GM18526 (cell line): ENCODE data around the gene GPR146.

Source experiments
- POLR2A ChIP-seq: IDR thresholded peaks from 3 replicates; pipeline ENCODE4 v1.6.1; 2011; ENCODE audit not compliant: insufficient read length; ENCODE audit errors: extremely low read depth

The GPR146 gene

DNA sequence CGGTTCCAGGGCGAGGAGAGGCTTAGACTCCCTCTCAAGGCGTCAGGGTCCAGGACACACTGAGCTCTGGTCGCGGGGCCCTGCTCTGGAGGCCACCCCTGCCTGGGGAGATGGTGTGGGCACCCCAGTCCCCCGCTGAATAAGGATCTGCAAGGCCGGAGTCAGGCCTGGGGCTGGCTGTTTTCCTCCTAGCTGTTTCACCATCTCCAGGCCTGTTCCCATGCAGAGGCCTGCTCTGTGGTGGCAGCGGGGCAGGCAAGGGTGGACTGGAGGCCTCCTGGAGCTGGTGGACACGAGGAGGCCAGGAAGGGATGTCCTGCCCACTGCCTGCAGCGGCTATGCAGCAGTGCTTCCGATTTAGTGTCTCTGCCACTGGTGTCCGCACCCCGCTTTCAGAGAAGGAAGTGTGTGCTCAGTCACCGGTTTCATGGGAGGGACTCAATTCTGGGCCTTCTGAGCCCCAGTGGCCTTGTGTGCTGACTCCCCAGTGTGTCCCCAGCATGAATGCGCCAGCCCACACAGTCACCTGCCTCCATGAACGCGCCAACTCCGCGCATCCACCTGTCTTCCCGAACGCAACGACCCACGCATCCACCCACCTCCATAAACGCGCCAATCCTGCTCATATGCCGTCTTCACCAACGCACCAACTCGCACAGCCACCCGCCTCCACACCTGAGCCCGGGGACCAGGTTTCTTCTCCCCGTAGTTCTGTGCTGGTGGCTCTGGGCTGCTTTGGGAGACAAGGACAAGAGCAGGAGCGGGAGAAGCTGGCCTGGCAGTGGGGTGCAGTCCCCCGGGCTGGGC is 14.5 kb upstream of the GPR146 start:
- TF ChIP-seq POLR2A, result no peak

DNA sequence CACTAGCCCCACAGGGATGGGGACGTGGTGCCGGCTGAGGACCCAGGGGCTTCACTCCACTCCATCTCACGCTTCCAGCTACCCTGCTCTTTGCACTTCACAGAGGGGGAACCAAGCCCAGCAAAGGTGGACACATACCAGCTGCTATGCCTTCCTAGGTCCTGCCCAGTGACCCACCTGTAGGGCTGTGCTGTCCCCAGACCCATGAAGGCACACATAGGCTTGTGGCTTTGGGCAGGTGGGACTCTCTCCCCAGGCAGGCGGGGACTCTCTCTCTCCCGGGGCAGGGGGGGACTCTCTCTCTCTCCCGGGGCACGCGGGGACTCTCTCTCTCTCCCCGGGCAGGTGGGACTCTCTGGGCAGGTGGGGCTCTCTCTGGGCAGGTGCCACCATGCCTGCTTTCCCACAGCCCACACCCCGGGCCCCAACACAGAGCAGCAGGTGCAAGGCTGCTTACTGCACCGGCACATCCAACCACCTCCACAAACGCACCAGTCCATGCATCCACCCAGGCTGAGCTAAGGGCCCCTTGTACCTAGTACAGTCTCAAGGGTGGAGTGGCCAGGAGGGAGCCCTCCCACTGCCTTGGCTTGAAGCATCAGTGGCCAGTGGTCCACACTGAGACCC is 13.8 kb upstream of the GPR146 start:
- TF ChIP-seq POLR2A, result no peak

DNA sequence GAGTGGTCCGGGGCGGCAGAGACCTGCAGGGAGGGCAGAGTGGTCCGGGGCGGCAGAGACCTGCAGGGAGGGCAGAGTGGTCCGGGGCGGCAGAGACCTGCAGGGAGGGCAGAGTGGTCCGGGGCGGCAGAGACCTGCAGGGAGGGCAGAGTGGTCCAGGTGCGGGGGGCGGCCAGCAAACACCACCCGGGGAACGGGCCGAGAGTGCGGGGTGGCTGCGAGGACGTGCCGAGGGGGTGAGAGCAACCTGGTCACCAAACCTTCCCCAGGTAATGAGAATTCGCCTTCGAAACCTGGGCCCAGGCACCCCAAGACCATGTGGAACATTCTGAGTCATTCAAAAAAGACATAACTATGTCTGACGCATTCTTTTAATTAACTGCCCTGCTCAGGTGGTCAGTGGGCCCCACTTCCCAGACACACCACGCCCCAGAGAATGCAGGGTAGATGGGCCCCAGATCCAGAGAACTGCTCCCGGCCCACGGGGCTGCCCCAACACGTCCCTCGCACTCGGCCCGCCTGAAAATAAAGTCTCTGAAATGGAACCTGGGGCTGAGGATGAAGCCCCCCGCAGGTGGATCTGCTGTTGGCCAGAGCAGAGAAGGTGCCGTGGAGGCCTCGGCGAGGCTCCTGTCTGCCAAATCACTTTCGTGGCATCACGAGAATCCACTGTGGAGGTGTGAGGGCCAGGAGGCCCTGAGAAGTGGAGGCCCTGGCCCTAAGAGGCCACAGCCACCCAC is 12.5 kb upstream of the GPR146 start:
- TF ChIP-seq POLR2A, result no peak

DNA sequence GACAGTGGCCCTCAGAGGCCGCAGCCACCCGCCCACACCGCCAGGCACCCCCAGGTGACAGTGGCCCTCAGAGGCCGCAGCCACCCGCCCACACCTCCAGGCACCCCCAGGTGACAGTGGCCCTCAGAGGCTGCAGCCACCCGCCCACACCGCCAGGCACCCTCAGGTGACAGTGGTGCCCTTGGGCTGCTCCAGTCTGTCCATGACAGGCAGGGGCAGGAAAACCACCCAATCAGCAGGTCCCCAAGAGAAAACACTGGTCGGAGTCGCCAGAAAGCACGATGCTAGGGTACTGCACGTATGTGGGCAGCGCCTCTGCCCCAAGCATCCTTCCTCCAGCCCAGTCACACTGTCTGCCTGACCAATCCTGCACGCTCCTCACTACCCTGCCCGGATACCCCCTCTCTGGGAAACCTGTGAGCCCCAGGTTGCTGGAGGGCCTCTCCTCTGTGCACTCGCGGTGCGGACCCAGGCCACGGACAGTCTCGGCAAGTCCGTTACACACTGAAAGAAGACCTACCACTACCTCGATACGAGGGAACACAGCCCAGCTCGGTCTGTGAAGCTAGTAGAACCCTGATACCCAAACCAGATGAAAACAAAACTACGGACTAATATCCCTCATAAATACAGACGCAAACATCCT is 11.7 kb upstream of the GPR146 start:
- no peak for TF ChIP-seq POLR2A

DNA sequence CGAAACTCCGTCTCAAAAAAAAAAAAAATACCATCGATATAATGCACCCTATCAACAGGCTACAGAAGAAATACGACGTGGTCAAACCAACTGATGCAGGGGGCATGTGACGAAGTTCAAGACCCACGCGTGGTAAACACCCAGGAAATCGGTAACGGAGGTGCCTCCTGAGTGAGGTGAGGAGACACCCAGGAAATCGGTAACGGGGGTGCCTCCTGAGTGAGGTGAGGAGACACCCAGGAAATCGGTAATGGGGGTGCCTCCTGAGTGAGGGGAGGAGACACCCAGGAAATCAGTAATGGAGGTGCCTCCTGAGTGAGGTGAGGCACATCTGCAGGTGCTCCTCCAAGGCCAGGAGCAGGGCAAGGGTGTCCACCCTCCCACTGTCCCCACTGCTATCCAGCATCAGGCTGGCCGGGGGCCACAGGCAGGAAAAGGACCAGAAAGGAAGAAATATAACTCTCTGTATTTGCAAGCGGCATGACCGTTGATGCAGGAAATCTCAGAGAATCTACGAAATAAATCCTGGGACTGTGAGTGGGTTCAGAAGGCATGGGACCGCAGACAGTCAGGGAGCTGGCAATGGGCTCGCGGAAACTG is 10.7 kb upstream of the GPR146 start:
- TF ChIP-seq POLR2A, result no peak

DNA sequence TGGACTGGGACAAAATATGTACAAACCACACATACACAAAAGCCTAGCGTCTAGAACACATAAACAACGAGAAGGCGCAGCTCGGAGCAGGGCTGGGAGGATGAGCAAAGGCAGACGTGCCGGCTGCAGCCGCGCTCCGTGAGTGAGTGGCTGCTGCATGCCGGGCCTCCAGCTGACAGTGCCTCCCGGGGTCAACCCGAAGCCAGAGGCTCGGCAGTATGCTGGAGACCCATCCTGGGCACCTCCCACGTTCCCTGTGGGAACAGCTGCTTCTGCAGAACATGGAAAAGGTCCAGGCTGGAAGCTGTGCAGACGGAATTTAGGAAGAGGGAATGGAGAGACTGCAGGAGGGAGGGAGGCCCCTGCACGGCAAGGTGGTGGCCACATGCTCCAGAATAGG is 3.6 kb upstream of the GPR146 start:
- TF ChIP-seq POLR2A, result no peak

DNA sequence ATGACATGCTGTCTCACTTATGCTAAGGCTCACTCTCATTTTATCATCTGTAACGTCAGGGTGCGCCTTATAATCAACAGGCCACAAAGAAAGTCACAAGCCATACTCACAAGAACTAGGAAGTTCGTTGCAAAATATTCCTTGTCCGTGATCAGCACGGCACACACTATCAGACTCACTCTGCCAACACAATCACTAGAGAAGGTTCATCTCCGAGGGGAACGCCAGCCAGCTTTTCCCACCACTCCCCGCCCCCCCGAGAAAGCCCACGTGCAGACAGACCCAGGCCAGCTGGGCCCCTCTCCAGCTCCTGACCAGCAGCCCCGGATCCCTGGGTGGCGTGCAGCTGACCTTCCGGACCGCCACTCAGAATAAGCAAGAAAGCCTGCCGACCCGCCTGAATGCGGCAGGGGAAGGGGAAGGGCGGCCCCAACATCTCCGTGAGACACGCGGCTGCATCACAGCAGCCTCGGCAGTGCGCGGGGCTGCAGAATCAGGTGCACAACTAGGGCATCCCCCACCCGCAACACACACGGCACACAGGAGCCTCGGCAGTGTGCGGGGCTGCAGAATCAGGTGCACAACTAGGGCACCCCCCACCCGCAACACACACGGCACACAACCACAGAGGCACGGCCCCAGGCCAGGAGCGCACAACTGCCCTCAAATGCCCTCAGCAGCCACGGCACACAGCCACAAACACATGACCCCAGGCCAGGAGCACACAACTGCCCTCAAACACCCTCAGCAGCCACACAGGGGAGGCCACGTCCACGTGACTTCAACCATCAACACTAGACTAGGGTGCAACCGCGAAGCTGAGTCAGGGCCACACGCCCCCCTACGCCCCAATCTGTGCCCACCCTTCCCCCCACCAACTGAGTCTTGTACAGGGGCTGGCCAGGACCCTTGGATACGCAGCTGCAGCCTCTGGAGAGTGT is 2.5 kb upstream of the GPR146 start:
- TF ChIP-seq POLR2A, result no peak

DNA sequence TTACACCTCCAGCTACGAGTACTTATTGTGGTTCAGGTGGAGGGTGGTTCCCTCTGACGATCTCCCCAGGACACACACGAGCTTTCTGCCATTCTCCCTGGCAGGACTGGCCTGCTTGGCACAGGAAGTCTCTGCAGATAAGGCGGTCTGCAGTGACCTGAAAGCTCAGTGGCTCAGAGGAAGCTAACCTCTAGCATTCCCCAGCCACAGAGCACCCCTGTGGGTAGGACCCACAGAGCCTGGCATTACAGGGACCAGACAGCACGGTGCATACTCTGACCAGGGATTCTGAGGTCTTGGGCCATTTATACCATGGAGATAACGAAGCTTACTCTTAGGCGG is 1.9 kb upstream of the GPR146 start:
- no peak for TF ChIP-seq POLR2A

DNA sequence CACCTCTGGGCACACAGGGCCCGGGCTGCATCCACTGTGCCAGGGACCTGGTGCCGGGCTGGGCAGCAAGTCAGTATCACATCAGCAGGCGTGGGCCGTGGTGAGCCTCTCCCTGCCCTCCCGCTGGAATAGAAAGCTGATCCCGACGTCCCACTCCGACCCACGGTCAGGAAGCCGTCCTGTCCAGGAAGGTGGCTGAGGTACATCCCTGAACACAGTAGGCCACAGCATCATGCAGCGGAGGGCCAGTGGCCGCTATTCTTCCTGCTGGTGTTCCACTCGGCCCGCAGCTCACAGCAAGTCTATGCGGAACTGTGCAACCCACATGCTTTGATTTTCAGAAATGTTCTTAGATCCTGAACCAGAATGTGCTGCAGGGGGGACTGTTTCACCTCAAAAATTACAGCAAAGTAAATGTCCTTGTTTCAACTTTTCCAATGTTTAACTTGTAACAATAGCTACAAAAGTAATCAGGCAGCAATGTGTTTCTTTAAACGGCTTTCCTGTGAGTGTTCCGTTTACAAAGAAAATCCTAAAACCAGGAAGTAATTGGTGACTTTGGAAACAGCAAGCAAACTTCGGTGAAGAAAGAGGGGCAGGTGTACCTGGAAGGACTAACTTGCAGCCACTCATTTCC is 676 bp upstream of the GPR146 start:
- TF ChIP-seq POLR2A, result no peak

DNA sequence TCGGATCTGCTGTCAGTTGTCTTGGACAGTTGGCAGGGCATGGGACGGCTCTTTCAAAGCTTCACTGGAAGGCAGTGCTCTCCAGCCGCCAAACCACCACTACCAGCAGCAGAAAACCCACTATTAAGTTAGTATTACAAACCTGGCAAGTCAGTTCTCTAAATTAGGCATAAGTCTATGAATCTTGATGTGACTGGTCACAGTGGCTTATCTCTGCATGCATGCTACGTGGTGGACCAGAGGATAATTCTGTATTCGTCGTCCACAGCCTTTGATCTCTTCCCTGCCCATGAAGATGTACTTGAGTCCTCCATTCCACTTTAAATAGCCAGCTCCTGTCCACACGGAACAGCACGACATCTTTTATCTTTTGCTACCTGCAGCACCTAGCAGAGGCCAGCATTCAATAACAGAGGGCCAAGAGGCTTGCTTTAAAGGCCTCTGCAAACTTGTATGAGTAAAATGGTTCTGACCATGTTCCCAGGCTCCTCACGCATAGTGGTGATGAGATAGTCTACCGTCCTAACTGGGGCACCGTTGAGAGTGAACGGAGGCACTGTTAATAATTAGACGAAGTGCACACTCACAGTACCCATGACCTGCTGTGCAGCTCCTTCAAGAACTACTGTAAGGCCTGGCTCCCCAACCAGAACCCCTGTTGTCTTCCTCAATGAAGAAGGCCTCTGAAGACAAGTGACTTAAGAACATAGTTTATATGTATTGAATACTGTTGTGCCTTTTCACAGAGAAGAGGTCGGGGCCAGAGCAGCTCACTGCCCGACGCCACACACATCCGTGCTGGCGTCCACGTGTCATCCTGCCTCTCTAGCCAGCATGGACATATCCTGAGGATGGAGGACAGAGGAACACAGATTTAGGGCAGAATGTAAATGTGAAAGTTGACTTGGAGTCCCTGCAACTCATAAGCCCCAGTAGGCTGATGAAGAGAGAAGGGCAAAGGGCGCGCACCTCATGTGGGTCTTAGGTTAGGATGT is 1.0 kb downstream of the GPR146 start:
- no peak for TF ChIP-seq POLR2A

DNA sequence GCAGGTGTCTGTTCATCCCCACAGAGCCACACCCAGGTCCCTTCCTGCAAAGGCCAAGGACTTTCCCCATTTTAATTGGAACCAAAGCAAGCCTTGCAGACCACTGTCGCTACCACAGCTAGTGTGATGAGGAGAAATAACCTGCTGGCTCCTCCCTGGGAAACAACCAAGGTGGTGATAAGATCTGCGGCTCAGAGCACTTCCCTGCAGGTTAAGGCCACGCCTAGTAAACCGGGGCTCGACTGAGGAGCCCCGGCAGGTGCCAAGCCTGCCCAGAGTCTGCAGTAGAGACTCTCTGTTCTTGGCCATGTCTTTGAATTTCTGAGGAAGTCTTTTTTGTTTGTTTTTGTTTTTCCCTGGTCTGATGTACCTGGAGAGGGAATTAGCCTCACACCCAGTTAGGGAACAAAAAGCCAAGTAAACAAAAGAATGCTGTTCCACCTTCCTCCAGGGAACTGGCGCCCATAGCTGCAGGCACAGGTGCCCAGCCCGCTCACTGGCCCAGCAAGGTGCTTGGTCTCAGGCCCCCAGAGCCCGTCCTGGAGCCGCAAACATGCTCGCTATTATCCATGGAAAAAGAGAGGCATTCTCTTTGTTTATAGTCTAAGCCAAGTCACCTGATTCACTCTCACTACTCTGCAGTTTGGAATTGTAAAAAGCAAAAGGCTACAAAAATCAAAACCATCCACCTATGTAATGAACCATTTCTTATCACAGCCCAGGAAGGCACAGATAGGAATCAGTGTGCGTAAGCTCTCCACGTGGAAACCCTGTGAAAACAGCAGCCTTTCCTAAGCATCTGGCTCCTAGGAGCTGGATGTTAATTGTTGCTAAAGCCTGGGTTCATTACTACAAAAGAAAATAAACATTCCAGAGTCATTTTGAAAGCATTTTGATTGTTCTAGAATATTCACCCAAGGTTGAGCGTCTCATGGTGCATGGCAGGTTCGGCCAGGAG is 2.7 kb downstream of the GPR146 start:
- no peak for TF ChIP-seq POLR2A

DNA sequence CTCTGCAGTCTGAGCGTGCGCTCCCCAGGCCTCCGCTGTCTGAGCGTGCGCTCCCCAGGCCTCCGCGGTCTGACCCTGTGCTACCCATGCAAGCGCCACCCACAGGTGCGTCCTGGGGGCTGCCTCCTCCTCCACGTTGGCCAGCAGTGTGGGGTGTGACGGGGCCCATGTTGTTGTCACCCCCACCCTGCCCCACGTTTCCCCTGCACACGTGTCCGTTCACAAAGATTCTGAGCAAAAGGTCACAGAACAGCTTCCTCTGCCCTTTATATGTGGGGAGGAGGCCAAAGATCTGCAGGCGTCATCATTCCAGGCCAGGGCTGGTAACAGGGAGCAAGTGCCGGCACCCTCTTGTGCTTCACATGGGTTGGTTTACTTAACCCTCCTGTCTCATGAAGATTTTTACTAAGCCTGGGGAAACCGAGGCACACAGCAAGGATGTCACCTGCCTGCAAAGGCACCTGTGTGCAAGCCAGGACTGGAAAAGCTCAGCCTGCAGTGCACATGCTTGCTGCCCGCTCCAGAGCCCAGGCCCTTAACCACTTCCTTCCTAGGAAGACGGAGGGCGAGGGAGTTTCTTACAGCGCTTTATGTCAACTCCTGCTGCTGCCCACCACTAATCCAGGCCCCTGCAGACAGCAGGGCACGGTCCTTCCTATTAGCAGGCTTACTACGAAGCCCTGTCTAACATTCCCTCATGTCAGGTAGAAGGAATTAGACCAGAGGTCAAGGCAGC is 4.8 kb downstream of the GPR146 start:
- TF ChIP-seq POLR2A, result no peak
